Measurements from ENCODE around the gene MEIKIN. TPM values are rescaled to one million over a fixed set of nuclear protein-coding genes. Genes with fewer than 3 reads are reported as not detected.

The MEIKIN gene
- total and polyA plus RNA-seq, 2 of the 13 experiments (the other 11 are each of a cell fraction or from before 2014, with no cell fraction given) = not detected

- no peak for TF ChIP-seq MIER3 (CRISPR knock-in tag; IDR thresholded peaks at IDR 0.05; ENCODE audit: borderline replicate concordance)
- no peak for TF ChIP-seq HNF4G (IDR thresholded peaks at IDR 0.05; ENCODE audit: borderline replicate concordance, low read depth, low read length)
- no peak for TF ChIP-seq HNF4G (CRISPR knock-in tag; IDR thresholded peaks at IDR 0.05; ENCODE audit: borderline replicate concordance, low read depth)
- no peak for TF ChIP-seq E2F5 (CRISPR knock-in tag; conservative IDR thresholded peaks at IDR 0.05)
- no peak for TF ChIP-seq HDAC1 (CRISPR knock-in tag; IDR thresholded peaks at IDR 0.05)
- TF ChIP-seq ZNF362 (CRISPR knock-in tag; IDR thresholded peaks at IDR 0.05; ENCODE audit: borderline replicate concordance) = no peak
- 0 out of 2 replicates have a peak, but pooled peaks have one; percentile 29 for TF ChIP-seq SOX5 (CRISPR knock-in tag; IDR thresholded peaks at IDR 0.05; ENCODE audit: borderline replicate concordance)
- no peak for TF ChIP-seq ZBTB44 (CRISPR knock-in tag; IDR thresholded peaks at IDR 0.05)
- TF ChIP-seq FOXA3 (CRISPR knock-in tag; IDR thresholded peaks at IDR 0.05) = no peak
- no peak for TF ChIP-seq SMC3 (IDR thresholded peaks at IDR 0.05; ENCODE audit: low read length)
- peak; percentile 37; the same call in 1 of the 2 replicates for TF ChIP-seq ERF (CRISPR knock-in tag; IDR thresholded peaks at IDR 0.05)
- 0 out of 2 replicates have a peak, but pooled peaks have one; percentile 68 for TF ChIP-seq ZNF34 (CRISPR knock-in tag; IDR thresholded peaks at IDR 0.05; ENCODE audit: borderline replicate concordance)
- TF ChIP-seq ZNF75D (CRISPR knock-in tag; IDR thresholded peaks at IDR 0.05; ENCODE audit: borderline replicate concordance) = no peak
- TF ChIP-seq ZNF292 (CRISPR knock-in tag; IDR thresholded peaks at IDR 0.05; ENCODE audit: borderline replicate concordance, low read depth) = 0 out of 2 replicates have a peak, but pooled peaks have one; percentile 47
- 0 out of 2 replicates have a peak, but pooled peaks have one; percentile 29 for TF ChIP-seq ISL2 (CRISPR knock-in tag; IDR thresholded peaks at IDR 0.05)
- no peak for TF ChIP-seq THAP8 (CRISPR knock-in tag; IDR thresholded peaks at IDR 0.05; ENCODE audit: borderline replicate concordance)
- no peak for TF ChIP-seq ATF6 (CRISPR knock-in tag; conservative IDR thresholded peaks at IDR 0.05)
- TF ChIP-seq ZNF749 (CRISPR knock-in tag; IDR thresholded peaks at IDR 0.05; ENCODE audit: borderline replicate concordance) = no peak
- TF ChIP-seq BATF2 (CRISPR knock-in tag; IDR thresholded peaks at IDR 0.05) = no peak
- no peak for TF ChIP-seq ZBTB46 (CRISPR knock-in tag; IDR thresholded peaks at IDR 0.05; ENCODE audit: borderline replicate concordance)
These were observed 49.2 kb upstream of the MEIKIN start (continued) for GRCh38 chr5:131994533-131995226.
